ENCODE data around the gene AADACL4.

AADACL4 gene

DNA sequence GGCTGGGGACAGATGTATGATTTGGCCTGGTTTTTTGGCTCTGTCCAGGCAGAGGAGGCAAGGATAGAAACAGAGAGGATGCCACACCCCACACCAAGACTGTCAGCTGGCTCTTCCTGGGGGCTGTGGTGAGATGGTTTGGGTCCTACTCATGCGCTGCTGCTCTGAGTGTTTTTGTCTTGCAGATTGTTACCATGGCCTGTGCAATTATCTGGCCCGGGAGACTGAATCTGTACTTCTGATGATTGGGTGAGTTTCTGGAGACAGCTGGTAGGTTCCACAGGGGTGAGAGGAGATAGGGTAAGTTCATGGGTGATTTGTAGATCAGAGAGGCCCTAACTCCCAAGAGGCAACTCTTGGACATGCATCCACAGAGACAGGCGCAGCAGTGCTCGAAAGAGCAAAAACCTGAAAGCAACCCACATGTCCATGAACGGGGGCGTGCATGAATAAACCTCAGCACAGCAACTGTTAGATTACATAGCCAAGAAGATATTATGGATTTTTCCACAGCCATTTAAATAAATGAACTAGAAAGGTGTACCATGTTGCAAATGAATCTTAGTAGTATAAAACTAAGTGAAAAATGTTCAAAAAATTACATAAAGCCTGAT lies 17.8 kb downstream of the AADACL4 start:
- TF ChIP-seq, protein P1, sequence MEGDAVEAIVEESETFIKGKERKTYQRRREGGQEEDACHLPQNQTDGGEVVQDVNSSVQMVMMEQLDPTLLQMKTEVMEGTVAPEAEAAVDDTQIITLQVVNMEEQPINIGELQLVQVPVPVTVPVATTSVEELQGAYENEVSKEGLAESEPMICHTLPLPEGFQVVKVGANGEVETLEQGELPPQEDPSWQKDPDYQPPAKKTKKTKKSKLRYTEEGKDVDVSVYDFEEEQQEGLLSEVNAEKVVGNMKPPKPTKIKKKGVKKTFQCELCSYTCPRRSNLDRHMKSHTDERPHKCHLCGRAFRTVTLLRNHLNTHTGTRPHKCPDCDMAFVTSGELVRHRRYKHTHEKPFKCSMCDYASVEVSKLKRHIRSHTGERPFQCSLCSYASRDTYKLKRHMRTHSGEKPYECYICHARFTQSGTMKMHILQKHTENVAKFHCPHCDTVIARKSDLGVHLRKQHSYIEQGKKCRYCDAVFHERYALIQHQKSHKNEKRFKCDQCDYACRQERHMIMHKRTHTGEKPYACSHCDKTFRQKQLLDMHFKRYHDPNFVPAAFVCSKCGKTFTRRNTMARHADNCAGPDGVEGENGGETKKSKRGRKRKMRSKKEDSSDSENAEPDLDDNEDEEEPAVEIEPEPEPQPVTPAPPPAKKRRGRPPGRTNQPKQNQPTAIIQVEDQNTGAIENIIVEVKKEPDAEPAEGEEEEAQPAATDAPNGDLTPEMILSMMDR (IDR thresholded peaks at IDR 0.05): no peak
- no peak overlapping the region for H3K4me3 ChIP-seq
- H3K27ac ChIP-seq: no peak overlapping the region
- DNase-seq: no peak
- no peaks in the 10 kb centered on the region for H3K36me3 ChIP-seq
- peaks cover 0 to 4% (median 1%) of the 10 kb centered on the region in 4 donors for H3K4me1 ChIP-seq
- H3K9me3 ChIP-seq: peaks cover 0 to 6% (median 0%) of the 10 kb centered on the region in 3 donors
- no peaks in the 10 kb centered on the region for H3K27me3 ChIP-seq
- intact Hi-C loops (cut with DNase I; ENCODE audit: low total_unique reads): loop anchor here (10.0 kb wide), 1 partner anchor 537 kb away; no protein-coding TSS in a partner anchor

DNA sequence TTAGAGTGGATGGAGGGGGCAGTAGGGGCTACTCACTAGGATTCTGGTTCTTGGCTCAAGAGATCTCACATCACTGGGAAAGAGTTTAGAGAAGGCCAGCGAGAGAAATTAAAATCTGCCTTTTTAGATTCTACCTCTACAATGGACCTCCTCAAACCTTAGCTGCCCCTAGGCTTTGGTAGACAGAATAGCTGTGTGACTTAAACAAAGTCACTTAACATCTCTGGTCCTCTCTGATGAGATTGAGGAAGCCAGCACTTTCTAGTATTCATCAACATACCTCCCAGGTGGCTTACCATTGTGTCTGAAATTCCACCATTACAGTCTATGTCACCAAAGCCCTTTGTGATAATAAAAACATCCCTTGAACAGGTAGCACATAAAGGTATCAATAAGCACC lies 18.7 kb downstream of the AADACL4 start:
- Histone ChIP-seq H3K27ac (no peak overlapping the region), H3K9me3 (peaks cover 0 to 6% (median 0%) of the 10 kb centered on the region in 3 donors), H3K36me3 (no peaks in the 10 kb centered on the region), H3K4me1 (peaks cover 0 to 4% (median 1%) of the 10 kb centered on the region in 4 donors), H3K27me3 (no peaks in the 10 kb centered on the region), H3K4me3 (no peak overlapping the region)
- intact Hi-C loops (cut with DNase I; ENCODE audit: low total_unique reads): loop anchor here (10.0 kb wide), 1 partner anchor 538 kb away; no protein-coding TSS in a partner anchor
- no peak for DNase-seq
- TF ChIP-seq, protein P1 (IDR thresholded peaks at IDR 0.05): no peak

DNA sequence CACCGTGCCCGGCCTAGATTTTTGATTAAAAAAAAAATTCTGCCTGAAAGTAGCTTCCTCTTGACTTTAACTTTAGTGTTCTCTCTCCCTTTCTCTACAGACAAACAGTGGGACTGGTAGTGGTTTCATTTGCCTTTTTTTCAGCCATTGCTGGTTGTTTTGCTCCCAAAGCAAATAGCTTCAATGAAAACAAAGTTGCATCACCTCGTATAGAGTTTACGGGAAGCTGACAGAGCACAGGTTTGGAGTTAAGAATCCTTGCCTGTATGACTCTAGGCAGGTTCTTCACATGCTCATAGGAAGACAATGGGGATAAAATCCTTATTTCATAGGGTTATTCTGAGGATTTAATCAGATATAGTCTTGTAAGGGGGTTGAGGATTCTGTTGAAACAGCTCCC lies 21.6 kb downstream of the AADACL4 start:
- H3K27me3 ChIP-seq: no peaks in the 10 kb centered on the region
- no peaks in the 10 kb centered on the region for H3K4me1 ChIP-seq
- H3K9me3 ChIP-seq: peaks cover 0 to 6% (median 0%) of the 10 kb centered on the region in 3 donors
- DNase-seq: no peak
- intact Hi-C loops (cut with DNase I; ENCODE audit: low total_unique reads): loop anchor here (10.0 kb wide), 1 partner anchor 541 kb away; no protein-coding TSS in a partner anchor
- H3K4me3 ChIP-seq: no peak overlapping the region
- no peaks in the 10 kb centered on the region for H3K36me3 ChIP-seq
- TF ChIP-seq, protein P1 (IDR thresholded peaks at IDR 0.05): no peak
- no peak overlapping the region for H3K27ac ChIP-seq

DNA sequence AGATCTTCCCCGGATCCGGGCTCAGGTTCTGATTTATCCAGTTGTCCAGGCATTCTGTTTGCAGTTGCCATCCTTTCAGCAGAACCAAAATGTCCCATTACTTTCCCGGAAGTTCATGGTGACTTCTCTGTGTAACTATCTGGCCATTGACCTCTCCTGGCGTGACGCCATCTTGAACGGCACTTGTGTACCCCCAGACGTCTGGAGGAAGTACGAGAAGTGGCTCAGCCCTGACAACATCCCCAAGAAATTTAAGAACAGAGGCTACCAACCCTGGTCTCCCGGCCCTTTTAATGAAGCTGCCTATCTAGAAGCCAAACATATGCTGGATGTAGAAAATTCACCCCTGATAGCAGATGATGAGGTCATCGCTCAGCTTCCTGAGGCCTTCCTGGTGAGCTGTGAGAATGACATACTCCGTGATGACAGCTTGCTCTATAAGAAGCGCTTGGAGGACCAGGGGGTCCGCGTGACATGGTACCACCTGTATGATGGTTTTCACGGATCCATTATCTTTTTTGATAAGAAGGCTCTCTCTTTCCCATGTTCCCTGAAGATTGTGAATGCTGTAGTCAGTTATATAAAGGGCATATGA lies 22.4 kb downstream of the AADACL4 start:
- no peak for DNase-seq
- TF ChIP-seq, protein P1 (IDR thresholded peaks at IDR 0.05): no peak
- H3K4me1 ChIP-seq: no peaks in the 10 kb centered on the region
- H3K9me3 ChIP-seq: peaks cover 0 to 6% (median 0%) of the 10 kb centered on the region in 3 donors
- no peak overlapping the region for H3K4me3 ChIP-seq
- no peaks in the 10 kb centered on the region for H3K36me3 ChIP-seq
- no peaks in the 10 kb centered on the region for H3K27me3 ChIP-seq
- intact Hi-C loops (cut with DNase I; ENCODE audit: low total_unique reads): loop anchor here (10.0 kb wide), 1 partner anchor 541 kb away; no protein-coding TSS in a partner anchor
- H3K27ac ChIP-seq: no peak overlapping the region

DNA sequence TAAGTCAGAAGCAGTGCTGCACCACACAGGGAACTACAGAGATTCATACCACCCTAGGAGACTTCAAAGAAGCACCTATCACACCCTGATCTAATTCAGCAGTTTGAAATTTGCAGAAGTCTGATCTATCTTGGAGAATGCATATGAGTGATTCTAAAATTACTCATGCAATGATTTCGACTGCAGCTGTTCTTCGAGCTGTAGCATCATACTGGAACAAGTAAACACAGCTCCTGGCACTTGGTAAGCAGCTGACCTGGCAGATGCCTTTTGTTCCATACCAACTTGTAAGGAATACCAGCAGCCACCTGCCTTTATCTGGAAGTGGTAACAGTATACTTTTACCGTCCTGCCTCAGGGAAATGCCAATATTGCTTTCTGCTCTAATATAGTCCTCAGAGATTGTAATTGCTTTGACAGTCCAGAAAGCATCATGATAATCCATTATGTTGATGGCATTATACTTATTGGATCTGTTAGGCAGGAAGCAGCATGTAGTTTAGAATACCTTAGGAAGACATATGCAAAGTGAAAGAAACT lies 25.7 kb downstream of the AADACL4 start:
- intact Hi-C loops (cut with DNase I; ENCODE audit: low total_unique reads): loop anchor here (10.0 kb wide), 1 partner anchor 545 kb away; no protein-coding TSS in a partner anchor
- Histone ChIP-seq H3K27me3 (peaks cover 0 to 4% of the 10 kb centered on the region in 2 donors), H3K36me3 (no peaks in the 10 kb centered on the region), H3K4me1 (no peaks in the 10 kb centered on the region), H3K4me3 (no peak overlapping the region), H3K27ac (no peak overlapping the region), H3K9me3 (no peaks in the 10 kb centered on the region)
- TF ChIP-seq, protein P1 (IDR thresholded peaks at IDR 0.05): no peak
- no peak for DNase-seq

Measured in tibial artery (tissue), 4 donors.